ENCODE data around the gene MCF2L2. TPM values are rescaled to one million over a fixed set of nuclear protein-coding genes. Genes with fewer than 3 reads are reported as not detected.

MCF2L2 gene
- polyA plus RNA-seq, 1 donor from 2014 or later: 9.3 TPM

- Histone ChIP-seq H3K36me3 (ENCODE audit: insufficient read depth, low read length) (no peaks in the 10 kb centered on the region), H3K4me3 (ENCODE audit: low read length) (no peak overlapping the region), H3K9ac (ENCODE audit: low read length) (no peak overlapping the region), H3K27ac (ENCODE audit: low read length) (no peak overlapping the region), H4K20me1 (ENCODE audit: insufficient read depth) (no peaks in the 10 kb centered on the region), H3K79me2 (replicated peaks; ENCODE audit: insufficient read depth, low read length) (no peaks in the 10 kb centered on the region), H3K9me3 (ENCODE audit: low read length) (no peaks in the 10 kb centered on the region), H3K4me2 (ENCODE audit: low read length) (no peak overlapping the region), H3K9me2 (ENCODE audit: insufficient read depth, low read length) (no peaks in the 10 kb centered on the region), H3F3A (ENCODE audit: insufficient read depth, low read length, poor library complexity, severe bottlenecking) (no peaks in the 10 kb centered on the region), H3K27me3 (ENCODE audit: insufficient read depth, low read depth, low read length) (no peaks in the 10 kb centered on the region), H2AFZ (ENCODE audit: low read depth, low read length) (no peak overlapping the region)
- TF ChIP-seq REST (IDR thresholded peaks at IDR 0.05; ENCODE audit: borderline replicate concordance) (no peak), SMC3 (conservative IDR thresholded peaks at IDR 0.05; ENCODE audit: poor library complexity) (no peak), MXI1 (conservative IDR thresholded peaks at IDR 0.05; ENCODE audit: poor library complexity, severe bottlenecking) (no peak), TAF1 (IDR thresholded peaks at IDR 0.05; ENCODE audit: low read depth) (no peak), POLR2AphosphoS5 (IDR thresholded peaks at IDR 0.05) (no peak), EP300 (conservative IDR thresholded peaks at IDR 0.05; ENCODE audit: poor library complexity, severe bottlenecking) (no peak), RAD21 (conservative IDR thresholded peaks at IDR 0.05) (no peak), EZH2 (IDR thresholded peaks at IDR 0.05; ENCODE audit: borderline replicate concordance, insufficient read depth, low read length, poor library complexity, severe bottlenecking) (no peak), CTCF (IDR thresholded peaks at IDR 0.05; ENCODE audit: poor library complexity, severe bottlenecking) (no peak)
These were observed 78.8 kb downstream of the MCF2L2 start for GRCh38 chr3:183349421-183350157.

- TF ChIP-seq MXI1 (conservative IDR thresholded peaks at IDR 0.05; ENCODE audit: poor library complexity, severe bottlenecking): no peak
- no peak for TF ChIP-seq CTCF (IDR thresholded peaks at IDR 0.05; ENCODE audit: poor library complexity, severe bottlenecking)
- TF ChIP-seq TAF1 (IDR thresholded peaks at IDR 0.05; ENCODE audit: low read depth): no peak
- TF ChIP-seq RAD21 (conservative IDR thresholded peaks at IDR 0.05): no peak
- TF ChIP-seq SMC3 (conservative IDR thresholded peaks at IDR 0.05; ENCODE audit: poor library complexity): no peak
- TF ChIP-seq REST (IDR thresholded peaks at IDR 0.05; ENCODE audit: borderline replicate concordance): no peak
- TF ChIP-seq POLR2AphosphoS5 (IDR thresholded peaks at IDR 0.05): no peak
- no peak for TF ChIP-seq EP300 (conservative IDR thresholded peaks at IDR 0.05; ENCODE audit: poor library complexity, severe bottlenecking)
- no peak for TF ChIP-seq EZH2 (IDR thresholded peaks at IDR 0.05; ENCODE audit: borderline replicate concordance, insufficient read depth, low read length, poor library complexity, severe bottlenecking)
- no peak overlapping the region for H2AFZ ChIP-seq (ENCODE audit: low read depth, low read length)
- H3K4me3 ChIP-seq (ENCODE audit: low read length): no peak overlapping the region
- no peaks in the 10 kb centered on the region for H3K9me2 ChIP-seq (ENCODE audit: insufficient read depth, low read length)
- H3K79me2 ChIP-seq (replicated peaks; ENCODE audit: insufficient read depth, low read length): no peaks in the 10 kb centered on the region
- H3K27me3 ChIP-seq (ENCODE audit: insufficient read depth, low read depth, low read length): no peaks in the 10 kb centered on the region
- H3K9ac ChIP-seq (ENCODE audit: low read length): no peak overlapping the region
- no peak overlapping the region for H3K4me2 ChIP-seq (ENCODE audit: low read length)
- no peaks in the 10 kb centered on the region for H3K36me3 ChIP-seq (ENCODE audit: insufficient read depth, low read length)
- no peak overlapping the region for H3K27ac ChIP-seq (ENCODE audit: low read length)
- no peaks in the 10 kb centered on the region for H3K9me3 ChIP-seq (ENCODE audit: low read length)
- no peaks in the 10 kb centered on the region for H4K20me1 ChIP-seq (ENCODE audit: insufficient read depth)
- no peaks in the 10 kb centered on the region for H3F3A ChIP-seq (ENCODE audit: insufficient read depth, low read length, poor library complexity, severe bottlenecking)
These were observed 85.6 kb downstream of the MCF2L2 start for GRCh38 chr3:183342824-183343223.
